Measurements from ENCODE around the gene PCDHGA1.
"Not testable (repeated sequence)": the region's sequence is repeated elsewhere in the genome, so short reads cannot be mapped to it uniquely, and the experiment has no call there.

PCDHGA1 gene

DNA sequence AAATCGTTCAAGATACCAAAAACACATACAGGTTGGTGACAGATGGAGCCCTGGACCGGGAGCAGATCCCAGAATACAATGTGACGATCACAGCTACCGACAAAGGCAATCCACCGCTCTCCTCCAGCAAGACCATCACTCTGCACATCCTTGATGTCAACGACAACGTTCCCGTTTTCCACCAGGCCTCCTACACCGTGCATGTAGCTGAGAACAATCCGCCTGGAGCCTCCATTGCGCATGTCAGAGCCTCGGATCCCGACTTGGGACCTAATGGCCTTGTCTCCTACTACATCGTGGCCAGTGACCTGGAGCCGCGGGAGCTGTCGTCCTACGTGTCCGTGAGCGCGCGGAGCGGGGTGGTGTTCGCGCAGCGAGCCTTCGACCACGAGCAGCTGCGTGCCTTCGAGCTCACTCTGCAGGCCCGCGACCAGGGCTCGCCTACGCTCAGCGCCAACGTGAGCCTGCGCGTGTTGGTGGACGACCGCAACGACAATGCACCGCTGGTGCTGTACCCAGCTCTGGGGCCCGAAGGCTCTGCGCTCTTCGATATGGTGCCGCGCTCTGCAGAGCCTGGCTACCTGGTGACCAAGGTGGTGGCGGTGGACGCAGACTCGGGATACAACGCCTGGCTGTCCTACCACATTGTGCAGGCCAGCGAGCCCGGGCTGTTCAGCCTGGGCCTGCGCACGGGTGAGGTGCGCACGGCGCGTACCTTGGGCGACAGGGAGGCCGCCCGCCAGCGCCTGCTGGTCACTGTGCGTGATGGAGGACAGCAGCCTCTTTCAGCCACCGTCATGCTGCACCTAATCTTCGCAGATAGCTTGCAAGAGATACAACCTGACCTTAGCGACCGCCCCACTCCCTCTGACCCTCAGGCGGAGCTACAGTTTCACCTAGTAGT lies 41.5 kb downstream of the PCDHGA1 start:
- H3F3A ChIP-seq (ENCODE audit: control insufficient read depth, insufficient read depth), result 0 out of 2 replicates have a peak, but pooled peaks cover 3% of the 10 kb centered on the region
- H3K9me3 ChIP-seq (ENCODE audit: control insufficient read depth, insufficient read depth, low read length), result peaks cover 55% of the 10 kb centered on the region
- no peak overlapping the region for H3K4me2 ChIP-seq (ENCODE audit: low read length)
- H3K27ac ChIP-seq (ENCODE audit: low read depth, low read length), result no peak overlapping the region
- H3K79me2 ChIP-seq (ENCODE audit: control insufficient read depth, low read length), result peaks cover 31% of the 10 kb centered on the region
- peaks cover 53% of the 10 kb centered on the region for H3K36me3 ChIP-seq (ENCODE audit: control insufficient read depth, low read length)
- H3K4me3 ChIP-seq (ENCODE audit: low read length), result no peak overlapping the region
- TF ChIP-seq, protein P1, sequence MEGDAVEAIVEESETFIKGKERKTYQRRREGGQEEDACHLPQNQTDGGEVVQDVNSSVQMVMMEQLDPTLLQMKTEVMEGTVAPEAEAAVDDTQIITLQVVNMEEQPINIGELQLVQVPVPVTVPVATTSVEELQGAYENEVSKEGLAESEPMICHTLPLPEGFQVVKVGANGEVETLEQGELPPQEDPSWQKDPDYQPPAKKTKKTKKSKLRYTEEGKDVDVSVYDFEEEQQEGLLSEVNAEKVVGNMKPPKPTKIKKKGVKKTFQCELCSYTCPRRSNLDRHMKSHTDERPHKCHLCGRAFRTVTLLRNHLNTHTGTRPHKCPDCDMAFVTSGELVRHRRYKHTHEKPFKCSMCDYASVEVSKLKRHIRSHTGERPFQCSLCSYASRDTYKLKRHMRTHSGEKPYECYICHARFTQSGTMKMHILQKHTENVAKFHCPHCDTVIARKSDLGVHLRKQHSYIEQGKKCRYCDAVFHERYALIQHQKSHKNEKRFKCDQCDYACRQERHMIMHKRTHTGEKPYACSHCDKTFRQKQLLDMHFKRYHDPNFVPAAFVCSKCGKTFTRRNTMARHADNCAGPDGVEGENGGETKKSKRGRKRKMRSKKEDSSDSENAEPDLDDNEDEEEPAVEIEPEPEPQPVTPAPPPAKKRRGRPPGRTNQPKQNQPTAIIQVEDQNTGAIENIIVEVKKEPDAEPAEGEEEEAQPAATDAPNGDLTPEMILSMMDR (IDR thresholded peaks at IDR 0.05; ENCODE audit: low read depth, low read length, poor library complexity, severe bottlenecking), result no peak
- TF ChIP-seq EZH2phosphoT487 (IDR thresholded peaks at IDR 0.05; ENCODE audit: borderline replicate concordance, low read length), result no peak
- H3K4me1 ChIP-seq (ENCODE audit: control insufficient read depth, low read length), result peaks cover 17% of the 10 kb centered on the region
- H3K9me2 ChIP-seq (replicated peaks; ENCODE audit: control insufficient read depth, low read length), result no peaks in the 10 kb centered on the region
- H3K27me3 ChIP-seq (ENCODE audit: control insufficient read depth, low read length), result no peaks in the 10 kb centered on the region
- no peaks in the 10 kb centered on the region for H4K20me1 ChIP-seq (ENCODE audit: control insufficient read depth, insufficient read depth, low read depth, low read length)

DNA sequence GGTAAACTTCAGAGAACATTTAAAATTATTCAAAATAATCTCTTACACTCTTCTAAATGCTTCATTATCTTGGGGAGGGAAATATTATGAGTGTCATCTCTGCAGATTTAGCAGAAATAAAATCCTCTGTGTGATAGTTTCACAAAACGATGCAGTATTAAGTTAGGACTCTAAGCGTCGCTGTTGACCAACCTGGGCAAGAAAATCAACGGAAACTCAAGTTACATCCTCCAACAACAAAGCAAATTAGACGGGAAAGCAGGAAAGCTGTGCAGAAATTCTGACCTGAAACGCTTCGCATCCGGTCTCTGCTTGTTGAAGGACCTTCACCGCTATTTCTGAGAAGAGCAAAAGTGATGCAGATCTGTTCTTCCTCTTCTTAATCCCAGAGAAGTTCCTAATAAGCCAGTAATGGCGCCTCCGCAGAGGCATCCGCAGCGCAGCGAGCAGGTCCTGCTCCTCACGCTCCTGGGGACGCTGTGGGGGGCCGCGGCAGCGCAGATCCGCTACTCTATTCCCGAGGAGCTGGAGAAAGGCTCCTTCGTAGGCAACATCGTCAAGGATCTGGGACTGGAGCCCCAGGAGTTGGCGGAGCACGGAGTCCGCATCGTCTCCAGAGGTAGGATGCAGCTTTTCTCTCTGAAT lies 43.5 kb downstream of the PCDHGA1 start, which contains the start of gene PCDHGA6:
Gene PCDHGA6, plus strand, starts transcription at position 219 of the 645 bp plus-strand sequence. Its CDS starts 193 bp downstream, at position 412.
- H3K4me3 ChIP-seq (ENCODE audit: low read length), result no peak within 1 kb of the TSS

DNA sequence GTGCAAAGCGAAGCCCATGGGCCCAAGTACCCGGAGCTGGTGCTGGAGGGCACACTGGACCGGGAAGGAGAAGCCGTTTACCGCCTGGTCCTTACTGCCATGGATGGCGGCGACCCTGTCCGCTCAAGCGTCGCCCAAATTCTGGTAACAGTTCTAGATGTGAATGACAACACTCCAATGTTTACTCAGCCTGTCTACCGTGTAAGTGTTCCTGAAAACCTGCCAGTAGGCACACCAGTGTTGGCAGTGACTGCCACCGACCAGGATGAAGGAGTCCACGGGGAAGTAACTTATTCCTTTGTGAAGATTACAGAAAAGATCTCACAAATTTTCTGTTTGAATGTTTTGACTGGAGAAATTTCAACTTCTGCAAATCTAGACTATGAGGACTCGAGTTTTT lies 44.3 kb downstream of the PCDHGA1 start:
- Histone ChIP-seq H3K36me3 (ENCODE audit: control insufficient read depth, low read length) (peaks cover 64% of the 10 kb centered on the region), H3K27me3 (ENCODE audit: control insufficient read depth, low read length) (no peaks in the 10 kb centered on the region), H3K9me3 (ENCODE audit: control insufficient read depth, insufficient read depth, low read length) (peaks cover 60% of the 10 kb centered on the region), H3K27ac (ENCODE audit: low read depth, low read length) (no peak overlapping the region), H3K4me2 (ENCODE audit: low read length) (no peak overlapping the region), H3K4me1 (ENCODE audit: control insufficient read depth, low read length) (peaks cover 9% of the 10 kb centered on the region), H3K79me2 (ENCODE audit: control insufficient read depth, low read length) (peaks cover 31% of the 10 kb centered on the region), H3K4me3 (ENCODE audit: low read length) (no peak overlapping the region), H4K20me1 (ENCODE audit: control insufficient read depth, insufficient read depth, low read depth, low read length) (no peaks in the 10 kb centered on the region), H3F3A (ENCODE audit: control insufficient read depth, insufficient read depth) (no peaks in the 10 kb centered on the region), H3K9me2 (replicated peaks; ENCODE audit: control insufficient read depth, low read length) (no peaks in the 10 kb centered on the region)
- no peak for TF ChIP-seq EZH2phosphoT487 (IDR thresholded peaks at IDR 0.05; ENCODE audit: borderline replicate concordance, low read length)
- TF ChIP-seq, protein P1 (IDR thresholded peaks at IDR 0.05; ENCODE audit: low read depth, low read length, poor library complexity, severe bottlenecking), result no peak

More for the DNA sequence above, 43.5 kb downstream of the PCDHGA1 start, which contains the start of gene PCDHGA6:
- Histone ChIP-seq H3K36me3 (ENCODE audit: control insufficient read depth, low read length) (peaks cover 62% of the 10 kb centered on the region), H3K9me3 (ENCODE audit: control insufficient read depth, insufficient read depth, low read length) (peaks cover 60% of the 10 kb centered on the region), H3K79me2 (ENCODE audit: control insufficient read depth, low read length) (peaks cover 31% of the 10 kb centered on the region), H3K4me2 (ENCODE audit: low read length) (no peak within 1 kb of the TSS), H3K27me3 (ENCODE audit: control insufficient read depth, low read length) (no peaks in the 10 kb centered on the region), H3K27ac (ENCODE audit: low read depth, low read length) (no peak within 1 kb of the TSS), H4K20me1 (ENCODE audit: control insufficient read depth, insufficient read depth, low read depth, low read length) (no peaks in the 10 kb centered on the region), H3K4me1 (ENCODE audit: control insufficient read depth, low read length) (peaks cover 16% of the 10 kb centered on the region), H3F3A (ENCODE audit: control insufficient read depth, insufficient read depth) (no peaks in the 10 kb centered on the region), H3K9me2 (replicated peaks; ENCODE audit: control insufficient read depth, low read length) (no peaks in the 10 kb centered on the region)
- TF ChIP-seq, protein P1 (IDR thresholded peaks at IDR 0.05; ENCODE audit: low read depth, low read length, poor library complexity, severe bottlenecking), result no peak
- no peak for TF ChIP-seq EZH2phosphoT487 (IDR thresholded peaks at IDR 0.05; ENCODE audit: borderline replicate concordance, low read length)

DNA sequence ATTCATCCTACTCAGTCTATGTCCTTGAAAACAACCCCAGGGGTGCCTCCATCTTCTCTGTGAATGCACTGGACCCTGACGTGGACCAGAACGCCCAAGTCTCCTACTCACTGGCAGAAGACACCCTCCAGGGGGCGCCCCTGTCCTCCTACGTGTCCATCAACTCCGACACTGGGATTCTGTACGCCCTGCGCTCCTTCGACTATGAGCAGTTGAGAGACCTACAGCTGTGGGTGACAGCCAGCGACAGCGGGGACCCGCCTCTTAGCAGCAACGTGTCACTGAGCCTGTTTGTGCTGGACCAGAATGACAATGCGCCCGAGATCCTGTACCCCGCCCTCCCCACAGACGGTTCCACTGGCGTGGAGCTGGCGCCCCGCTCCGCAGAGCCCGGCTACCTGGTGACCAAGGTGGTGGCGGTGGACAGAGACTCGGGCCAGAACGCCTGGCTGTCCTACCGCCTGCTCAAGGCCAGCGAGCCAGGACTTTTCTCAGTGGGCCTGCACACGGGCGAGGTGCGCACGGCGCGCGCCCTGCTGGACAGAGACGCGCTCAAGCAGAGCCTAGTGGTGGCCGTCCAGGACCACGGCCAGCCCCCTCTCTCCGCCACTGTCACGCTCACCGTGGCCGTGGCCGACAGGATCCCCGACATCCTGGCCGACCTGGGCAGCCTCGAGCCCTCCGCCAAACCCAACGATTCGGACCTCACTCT lies 45.3 kb downstream of the PCDHGA1 start:
- Histone ChIP-seq H3K9me3 (ENCODE audit: control insufficient read depth, insufficient read depth, low read length) (peaks cover 56% of the 10 kb centered on the region), H3K79me2 (ENCODE audit: control insufficient read depth, low read length) (peaks cover 25% of the 10 kb centered on the region), H3K36me3 (ENCODE audit: control insufficient read depth, low read length) (peaks cover 59% of the 10 kb centered on the region)
- H3K4me3 ChIP-seq (ENCODE audit: low read length); H3F3A ChIP-seq (ENCODE audit: control insufficient read depth, insufficient read depth); H4K20me1 ChIP-seq (ENCODE audit: control insufficient read depth, insufficient read depth, low read depth, low read length); H3K4me1 ChIP-seq (ENCODE audit: control insufficient read depth, low read length); H3K27ac ChIP-seq (ENCODE audit: low read depth, low read length); H3K27me3 ChIP-seq (ENCODE audit: control insufficient read depth, low read length); H3K9me2 ChIP-seq (replicated peaks; ENCODE audit: control insufficient read depth, low read length); H3K4me2 ChIP-seq (ENCODE audit: low read length): not testable (repeated sequence)

Measured in DOHH2 (cell line).